Liver (tissue), 9 donors: Measurements from ENCODE around the gene SLC22A15. TPM values are rescaled to one million over a fixed set of nuclear protein-coding genes. Genes with fewer than 3 reads are reported as not detected.
"Not testable (repeated sequence)": the region's sequence is repeated elsewhere in the genome, so short reads cannot be mapped to it uniquely, and the experiment has no call there.

Experiments used
- DNase-seq: peaks from one replicate; pipeline ENCODE4 v3.0.0-alpha.2; 2017; ENCODE audit warnings: low spot score
- H3K27ac ChIP-seq, 2 donors: one replicate each; pipeline ENCODE4 v1.7.0; 2013; ENCODE audit warnings: inconsistent platforms in 2 of 2, low read length in 2 of 2, control low read depth in 1 of 2, low read depth in 1 of 2, mild to moderate bottlenecking in 1 of 2
- H3K27me3 ChIP-seq, 4 donors: one replicate each; pipeline versions ENCODE4 v1.6.1 to v1.7.0; 2013; ENCODE audit warnings: low read length in 3 of 4, inconsistent platforms in 1 of 4, mild to moderate bottlenecking in 1 of 4, moderate library complexity in 1 of 4; ENCODE audit not compliant: control insufficient read depth in 4 of 4, insufficient read depth in 4 of 4
- H3K36me3 ChIP-seq, 4 donors: one replicate each; pipeline versions ENCODE4 v1.6.1 to v1.7.0; 2013; ENCODE audit warnings: low read length in 3 of 4, mild to moderate bottlenecking in 3 of 4, low read depth in 1 of 4, moderate library complexity in 1 of 4; ENCODE audit not compliant: control insufficient read depth in 4 of 4, insufficient read depth in 3 of 4
- H3K4me1 ChIP-seq, 4 donors: one replicate each; pipeline versions ENCODE4 v1.6.1 to v1.7.0; 2013; ENCODE audit warnings: low read length in 3 of 4, mild to moderate bottlenecking in 3 of 4, moderate library complexity in 1 of 4; ENCODE audit not compliant: control insufficient read depth in 4 of 4, insufficient read depth in 4 of 4
- H3K4me3 ChIP-seq, 3 donors: one replicate each; pipeline versions ENCODE4 v1.6.1 to v1.7.0; 2013; ENCODE audit warnings: low read length in 3 of 3, control low read depth in 1 of 3, low read depth in 1 of 3, mild to moderate bottlenecking in 1 of 3
- H3K9ac ChIP-seq, 2 donors: one replicate each; pipeline ENCODE4 v1.7.0; 2013; ENCODE audit warnings: low read length in 2 of 2, mild to moderate bottlenecking in 2 of 2, moderate library complexity in 2 of 2, control low read depth in 1 of 2, low read depth in 1 of 2
- H3K9me3 ChIP-seq, 4 donors: one replicate each; pipeline versions ENCODE4 v1.6.1 to v1.7.0; 2013; ENCODE audit warnings: low read length in 3 of 4; ENCODE audit not compliant: control insufficient read depth in 4 of 4
- FOXA1 ChIP-seq: IDR thresholded peaks from 2 replicates; pipeline ENCODE4 v1.6.1; 2016; ENCODE audit warnings: antibody characterized with exemption
- HNF4G ChIP-seq: IDR thresholded peaks from 2 replicates; pipeline ENCODE4 v1.6.1; 2016; ENCODE audit warnings: antibody characterized with exemption
- NR2F2 ChIP-seq: IDR thresholded peaks from 2 replicates; pipeline ENCODE4 v1.6.1; 2016; ENCODE audit warnings: antibody characterized with exemption
- RAD21 ChIP-seq, 2 donors: IDR thresholded peaks; 2 replicates each; pipeline ENCODE4 v1.6.1; 2016; ENCODE audit warnings: antibody characterized with exemption in 2 of 2, mild to moderate bottlenecking in 2 of 2
- RXRA ChIP-seq, 2 donors: IDR thresholded peaks; 2 replicates each; pipeline ENCODE4 v1.6.1; 2017 to 2018; ENCODE audit warnings: antibody characterized with exemption in 2 of 2, mild to moderate bottlenecking in 1 of 2
- SP1 ChIP-seq: IDR thresholded peaks from 2 replicates; pipeline ENCODE4 v1.6.1; 2018; ENCODE audit warnings: antibody characterized with exemption, mild to moderate bottlenecking
- YY1 ChIP-seq: IDR thresholded peaks from 2 replicates; pipeline ENCODE4 v1.6.1; 2016; ENCODE audit warnings: antibody characterized with exemption, mild to moderate bottlenecking
- WGBS: extraction: QIAGEN DNeasy Blood & Tissue Kit; methylation state at CpG from one replicate; pipeline ENCODE4 v1.1.7; 2013; 5-methylcytosine and 5-hydroxymethylcytosine counted together
- polyA plus RNA-seq, 2 donors: library from polyadenylated mRNA; stranded (reverse) in 1 of 2; unstranded in 1 of 2; fragments of 200-250 nt in 1 of 2; fragments of >200 nt in 1 of 2; fragmentation: Nextera tagmentation in 1 of 2; extraction: Ambion mirVana in 1 of 2; gene quantifications; one replicate each; pipeline versions ENCODE4 v1.2.1 to v1.2.3, GENCODE V29; 2013 to 2015
- total RNA-seq, 2 donors: library from RNA; depleted of rRNA; stranded (reverse); fragments of >200 nt; gene quantifications; one replicate each; pipeline ENCODE4 v1.2.3, GENCODE V29; 2014
- TF ChIP-seq, protein P1 (sequence below): fragments of 150-350 bp; IDR thresholded peaks from 2 replicates; pipeline ENCODE4 v1.5.1; 2017; ENCODE audit warnings: improper control_type of control experiment, low read depth, low read length; ENCODE audit not compliant: missing input control
- TF ChIP-seq, protein P2 (sequence below): IDR thresholded peaks from 2 replicates; pipeline ENCODE4 v1.6.1; 2016; ENCODE audit warnings: antibody characterized with exemption
- donor health status: healthy.
- donor health status: healthy.
- donor health status: healthy.
- donor health status: healthy.
- donor health status: healthy.

Gene SLC22A15
- total and polyA plus RNA-seq, 4 donors: 0.12 to 3.6 (median 0.83) TPM

DNA sequence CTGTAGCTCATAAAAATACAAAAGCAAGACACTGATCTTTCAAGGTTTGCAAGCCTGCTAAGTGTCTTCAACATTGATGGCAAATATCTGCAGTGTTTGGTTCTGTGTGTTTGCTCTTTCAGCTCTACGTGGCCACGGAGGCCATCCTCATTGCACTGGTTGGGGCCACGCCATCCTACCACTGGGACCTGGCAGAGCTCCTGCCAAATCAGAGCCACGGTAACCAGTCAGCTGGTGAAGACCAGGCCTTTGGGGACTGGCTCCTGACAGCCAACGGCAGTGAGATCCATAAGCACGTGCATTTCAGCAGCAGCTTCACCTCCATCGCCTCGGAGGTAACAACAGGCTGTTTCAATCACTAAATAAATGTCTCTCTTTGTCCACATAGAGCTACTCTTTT, 15.6 kb downstream of the SLC22A15 start:
- Histone ChIP-seq H3K9me3 (peaks cover 0 to 3% (median 2%) of the 10 kb centered on the region in 4 donors), H3K27me3 (peaks cover 0 to 2% (median 0%) of the 10 kb centered on the region in 4 donors), H3K9ac (no peak overlapping the region), H3K4me3 (no peak overlapping the region), H3K27ac (no peak overlapping the region), H3K36me3 (no peaks in the 10 kb centered on the region), H3K4me1 (no peaks in the 10 kb centered on the region)
- TF ChIP-seq RXRA (IDR thresholded peaks at IDR 0.05): no peak
- TF ChIP-seq, protein P1, sequence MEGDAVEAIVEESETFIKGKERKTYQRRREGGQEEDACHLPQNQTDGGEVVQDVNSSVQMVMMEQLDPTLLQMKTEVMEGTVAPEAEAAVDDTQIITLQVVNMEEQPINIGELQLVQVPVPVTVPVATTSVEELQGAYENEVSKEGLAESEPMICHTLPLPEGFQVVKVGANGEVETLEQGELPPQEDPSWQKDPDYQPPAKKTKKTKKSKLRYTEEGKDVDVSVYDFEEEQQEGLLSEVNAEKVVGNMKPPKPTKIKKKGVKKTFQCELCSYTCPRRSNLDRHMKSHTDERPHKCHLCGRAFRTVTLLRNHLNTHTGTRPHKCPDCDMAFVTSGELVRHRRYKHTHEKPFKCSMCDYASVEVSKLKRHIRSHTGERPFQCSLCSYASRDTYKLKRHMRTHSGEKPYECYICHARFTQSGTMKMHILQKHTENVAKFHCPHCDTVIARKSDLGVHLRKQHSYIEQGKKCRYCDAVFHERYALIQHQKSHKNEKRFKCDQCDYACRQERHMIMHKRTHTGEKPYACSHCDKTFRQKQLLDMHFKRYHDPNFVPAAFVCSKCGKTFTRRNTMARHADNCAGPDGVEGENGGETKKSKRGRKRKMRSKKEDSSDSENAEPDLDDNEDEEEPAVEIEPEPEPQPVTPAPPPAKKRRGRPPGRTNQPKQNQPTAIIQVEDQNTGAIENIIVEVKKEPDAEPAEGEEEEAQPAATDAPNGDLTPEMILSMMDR: no peak
- TF ChIP-seq HNF4G: no peak
- no peak for TF ChIP-seq YY1
- no peak for TF ChIP-seq RAD21 (IDR thresholded peaks at IDR 0.05)
- no peak for DNase-seq
- WGBS: 78% methylated on average over 8 of the region's 8 CpGs

DNA sequence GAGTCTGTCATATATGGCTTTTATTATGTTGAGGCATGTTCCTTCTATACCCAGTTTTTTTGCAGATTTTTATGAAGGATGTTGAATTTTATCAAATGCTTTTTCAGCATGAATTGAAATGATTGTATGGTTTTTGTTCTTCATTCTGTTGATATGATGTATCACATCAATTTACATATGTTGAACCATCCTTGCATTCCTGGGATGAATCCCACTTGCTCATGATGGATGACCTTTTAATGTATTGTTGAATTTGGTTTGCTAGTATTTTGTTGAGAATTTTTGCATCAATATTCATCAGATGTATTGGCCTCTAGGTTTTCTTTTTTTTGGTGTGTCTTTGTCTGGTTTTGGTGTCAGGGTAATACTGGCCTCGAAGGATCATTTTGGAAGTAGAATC, 21.6 kb downstream of the SLC22A15 start:
- H3K4me3 ChIP-seq, H3K36me3 ChIP-seq, H3K27ac ChIP-seq, H3K27me3 ChIP-seq, H3K4me1 ChIP-seq, H3K9ac ChIP-seq, DNase-seq: not testable (repeated sequence)
- H3K9me3 ChIP-seq: peaks cover 0 to 15% (median 7%) of the 10 kb centered on the region in 4 donors
- 94% methylated on average over 1 of the region's 1 CpG for WGBS

DNA sequence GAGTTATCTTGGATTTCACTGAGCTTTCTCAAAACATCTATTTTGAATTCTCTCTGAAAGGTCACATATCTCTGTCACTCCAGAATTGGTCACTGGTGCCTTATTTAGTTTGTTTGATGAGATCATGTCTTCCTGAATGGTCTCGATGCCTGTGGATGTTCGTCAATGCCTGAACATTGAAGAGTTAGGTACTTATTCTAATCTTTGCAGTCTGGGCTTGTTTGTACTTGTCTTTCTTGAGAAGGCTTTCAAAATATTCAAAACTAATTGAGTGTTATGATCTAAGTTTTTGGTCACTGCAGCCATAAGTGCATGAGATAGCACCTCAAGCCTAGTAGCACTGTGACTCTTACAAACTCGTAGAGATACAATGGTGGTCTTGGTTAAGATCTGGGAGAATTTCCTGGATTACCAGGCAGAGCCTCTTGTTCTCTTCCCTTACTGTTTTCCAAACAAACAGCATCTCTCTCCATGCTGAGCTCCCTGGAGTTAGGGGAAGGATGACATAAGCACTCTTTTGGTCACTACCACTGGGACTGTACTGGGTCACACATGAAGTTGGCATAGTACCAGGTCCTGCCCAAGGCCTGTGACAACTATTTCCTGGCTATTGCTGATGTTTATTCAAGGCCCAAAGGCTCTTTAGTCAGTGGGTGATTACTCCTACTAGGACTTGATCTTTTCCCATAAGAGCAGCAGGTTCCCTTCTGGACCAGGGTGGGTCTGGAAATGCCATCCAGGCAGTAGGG, 25.6 kb downstream of the SLC22A15 start:
- no peak overlapping the region for H3K9ac ChIP-seq
- no peaks in the 10 kb centered on the region for H3K27me3 ChIP-seq
- no peak overlapping the region for H3K4me3 ChIP-seq
- H3K27ac ChIP-seq: no peak overlapping the region
- no peaks in the 10 kb centered on the region for H3K4me1 ChIP-seq
- TF ChIP-seq, protein P2, sequence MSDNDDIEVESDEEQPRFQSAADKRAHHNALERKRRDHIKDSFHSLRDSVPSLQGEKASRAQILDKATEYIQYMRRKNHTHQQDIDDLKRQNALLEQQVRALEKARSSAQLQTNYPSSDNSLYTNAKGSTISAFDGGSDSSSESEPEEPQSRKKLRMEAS: no peak
- TF ChIP-seq, protein P1: no peak
- TF ChIP-seq NR2F2 (no peak), FOXA1 (no peak), SP1 (no peak)
- no peak for DNase-seq
- H3K9me3 ChIP-seq: peaks cover 0 to 12% (median 6%) of the 10 kb centered on the region in 4 donors
- H3K36me3 ChIP-seq: no peaks in the 10 kb centered on the region
- WGBS: 86% methylated on average over 3 of the region's 3 CpGs
